ENCODE measurements around the gene RORB.

RORB gene

DNA sequence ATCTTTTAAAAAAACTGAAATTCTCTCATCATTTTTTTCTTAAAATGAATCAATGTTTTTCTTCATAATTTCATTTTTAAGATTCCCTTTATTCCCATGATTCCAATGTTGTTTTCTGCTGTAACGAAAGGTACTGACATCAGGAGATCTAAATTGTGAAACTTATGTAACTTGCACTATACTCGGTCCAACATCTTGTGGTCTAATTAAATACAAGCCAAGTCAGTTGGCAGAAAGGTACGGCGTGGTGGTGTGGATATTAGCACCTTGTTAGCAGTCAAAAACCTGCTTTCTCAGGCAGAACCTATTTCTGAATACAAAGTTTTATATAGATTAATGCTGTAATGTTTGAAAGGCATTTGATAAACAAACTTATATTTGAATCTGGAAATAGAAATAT, 20.1 kb downstream of the RORB start:
- no peak overlapping the region for H3K27ac ChIP-seq (replicated peaks)
- DNase-seq (ENCODE audit: low read depth in 1 of 2, low spot score in 1 of 2) = no peak
- no peak overlapping the region for H3K4me3 ChIP-seq (replicated peaks; ENCODE audit: insufficient read depth, low read length)
- no peaks in the 10 kb centered on the region for H3K27me3 ChIP-seq (ENCODE audit: insufficient read depth, poor library complexity, severe bottlenecking)
- TF ChIP-seq GABPA (IDR thresholded peaks at IDR 0.05; ENCODE audit: low read depth) (no peak), POLR2AphosphoS5 (IDR thresholded peaks at IDR 0.05; ENCODE audit: low read depth) (no peak)
- TF ChIP-seq, protein P1, sequence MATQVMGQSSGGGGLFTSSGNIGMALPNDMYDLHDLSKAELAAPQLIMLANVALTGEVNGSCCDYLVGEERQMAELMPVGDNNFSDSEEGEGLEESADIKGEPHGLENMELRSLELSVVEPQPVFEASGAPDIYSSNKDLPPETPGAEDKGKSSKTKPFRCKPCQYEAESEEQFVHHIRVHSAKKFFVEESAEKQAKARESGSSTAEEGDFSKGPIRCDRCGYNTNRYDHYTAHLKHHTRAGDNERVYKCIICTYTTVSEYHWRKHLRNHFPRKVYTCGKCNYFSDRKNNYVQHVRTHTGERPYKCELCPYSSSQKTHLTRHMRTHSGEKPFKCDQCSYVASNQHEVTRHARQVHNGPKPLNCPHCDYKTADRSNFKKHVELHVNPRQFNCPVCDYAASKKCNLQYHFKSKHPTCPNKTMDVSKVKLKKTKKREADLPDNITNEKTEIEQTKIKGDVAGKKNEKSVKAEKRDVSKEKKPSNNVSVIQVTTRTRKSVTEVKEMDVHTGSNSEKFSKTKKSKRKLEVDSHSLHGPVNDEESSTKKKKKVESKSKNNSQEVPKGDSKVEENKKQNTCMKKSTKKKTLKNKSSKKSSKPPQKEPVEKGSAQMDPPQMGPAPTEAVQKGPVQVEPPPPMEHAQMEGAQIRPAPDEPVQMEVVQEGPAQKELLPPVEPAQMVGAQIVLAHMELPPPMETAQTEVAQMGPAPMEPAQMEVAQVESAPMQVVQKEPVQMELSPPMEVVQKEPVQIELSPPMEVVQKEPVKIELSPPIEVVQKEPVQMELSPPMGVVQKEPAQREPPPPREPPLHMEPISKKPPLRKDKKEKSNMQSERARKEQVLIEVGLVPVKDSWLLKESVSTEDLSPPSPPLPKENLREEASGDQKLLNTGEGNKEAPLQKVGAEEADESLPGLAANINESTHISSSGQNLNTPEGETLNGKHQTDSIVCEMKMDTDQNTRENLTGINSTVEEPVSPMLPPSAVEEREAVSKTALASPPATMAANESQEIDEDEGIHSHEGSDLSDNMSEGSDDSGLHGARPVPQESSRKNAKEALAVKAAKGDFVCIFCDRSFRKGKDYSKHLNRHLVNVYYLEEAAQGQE (IDR thresholded peaks at IDR 0.05; ENCODE audit: insufficient replicate concordance, low read depth) = no peak
- TF ChIP-seq, protein P2, sequence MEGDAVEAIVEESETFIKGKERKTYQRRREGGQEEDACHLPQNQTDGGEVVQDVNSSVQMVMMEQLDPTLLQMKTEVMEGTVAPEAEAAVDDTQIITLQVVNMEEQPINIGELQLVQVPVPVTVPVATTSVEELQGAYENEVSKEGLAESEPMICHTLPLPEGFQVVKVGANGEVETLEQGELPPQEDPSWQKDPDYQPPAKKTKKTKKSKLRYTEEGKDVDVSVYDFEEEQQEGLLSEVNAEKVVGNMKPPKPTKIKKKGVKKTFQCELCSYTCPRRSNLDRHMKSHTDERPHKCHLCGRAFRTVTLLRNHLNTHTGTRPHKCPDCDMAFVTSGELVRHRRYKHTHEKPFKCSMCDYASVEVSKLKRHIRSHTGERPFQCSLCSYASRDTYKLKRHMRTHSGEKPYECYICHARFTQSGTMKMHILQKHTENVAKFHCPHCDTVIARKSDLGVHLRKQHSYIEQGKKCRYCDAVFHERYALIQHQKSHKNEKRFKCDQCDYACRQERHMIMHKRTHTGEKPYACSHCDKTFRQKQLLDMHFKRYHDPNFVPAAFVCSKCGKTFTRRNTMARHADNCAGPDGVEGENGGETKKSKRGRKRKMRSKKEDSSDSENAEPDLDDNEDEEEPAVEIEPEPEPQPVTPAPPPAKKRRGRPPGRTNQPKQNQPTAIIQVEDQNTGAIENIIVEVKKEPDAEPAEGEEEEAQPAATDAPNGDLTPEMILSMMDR (IDR thresholded peaks at IDR 0.05; ENCODE audit: insufficient read depth, low read length) = no peak

DNA sequence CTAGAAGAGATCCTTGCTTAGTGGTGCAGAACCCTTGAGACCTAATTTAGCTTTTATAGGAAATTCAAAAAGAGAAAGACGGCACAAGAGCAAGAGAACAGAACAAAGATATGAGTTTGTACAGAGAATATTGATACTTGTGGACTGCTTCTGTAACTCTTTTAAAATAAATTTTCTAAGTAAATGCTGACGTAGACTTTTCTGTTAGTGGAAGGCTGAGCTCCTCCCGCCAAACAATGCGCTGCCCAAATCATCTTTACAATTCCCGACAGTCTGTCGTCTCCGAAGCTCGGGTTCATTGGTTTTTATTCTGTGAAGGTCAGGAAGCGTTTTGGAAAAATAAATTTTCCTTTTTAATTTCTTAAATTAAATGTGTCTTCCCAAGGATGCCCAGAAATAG, 22.3 kb downstream of the RORB start:
- H3K27me3 ChIP-seq (ENCODE audit: insufficient read depth, poor library complexity, severe bottlenecking) = no peaks in the 10 kb centered on the region
- TF ChIP-seq GABPA (IDR thresholded peaks at IDR 0.05; ENCODE audit: low read depth) = no peak
- TF ChIP-seq, protein P1 (IDR thresholded peaks at IDR 0.05; ENCODE audit: insufficient replicate concordance, low read depth) = no peak
- TF ChIP-seq, protein P2 (IDR thresholded peaks at IDR 0.05; ENCODE audit: insufficient read depth, low read length) = no peak
- TF ChIP-seq POLR2AphosphoS5 (IDR thresholded peaks at IDR 0.05; ENCODE audit: low read depth) = no peak
- no peak for TF ChIP-seq SPI1 (IDR thresholded peaks at IDR 0.05; ENCODE audit: borderline replicate concordance, low read depth)
- DNase-seq (ENCODE audit: low read depth in 1 of 2, low spot score in 1 of 2) = no peak
- H3K27ac ChIP-seq (replicated peaks) = no peak overlapping the region
- H3K4me3 ChIP-seq (replicated peaks; ENCODE audit: insufficient read depth, low read length) = no peak overlapping the region

DNA sequence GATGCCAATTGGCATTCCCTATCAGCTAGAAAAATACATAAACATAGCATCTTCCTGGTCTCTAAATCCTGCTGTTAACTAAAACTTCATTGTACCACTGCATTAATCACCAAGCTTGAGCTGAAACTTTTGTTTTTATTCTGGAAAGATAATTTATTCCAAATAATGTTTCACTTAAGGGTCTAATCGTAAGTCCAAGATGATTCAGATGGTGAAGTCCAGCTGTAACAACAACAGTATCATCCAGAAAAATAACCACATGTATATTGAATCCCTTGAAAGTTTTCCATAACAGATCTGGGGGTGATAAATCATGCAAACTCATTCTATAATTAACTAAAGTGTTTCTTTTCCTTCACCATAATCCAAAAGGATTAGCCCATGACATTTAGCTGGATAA, 23.9 kb downstream of the RORB start:
- Histone ChIP-seq H3K27me3 (ENCODE audit: insufficient read depth, poor library complexity, severe bottlenecking) (no peaks in the 10 kb centered on the region), H3K27ac (replicated peaks) (no peak overlapping the region), H3K4me3 (replicated peaks; ENCODE audit: insufficient read depth, low read length) (no peak overlapping the region)
- TF ChIP-seq GABPA (IDR thresholded peaks at IDR 0.05; ENCODE audit: low read depth) = no peak
- TF ChIP-seq, protein P1 (IDR thresholded peaks at IDR 0.05; ENCODE audit: insufficient replicate concordance, low read depth) = no peak
- TF ChIP-seq, protein P2 (IDR thresholded peaks at IDR 0.05; ENCODE audit: insufficient read depth, low read length) = no peak
- no peak for TF ChIP-seq POLR2AphosphoS5 (IDR thresholded peaks at IDR 0.05; ENCODE audit: low read depth)
- TF ChIP-seq SPI1 (IDR thresholded peaks at IDR 0.05; ENCODE audit: borderline replicate concordance, low read depth) = no peak
- DNase-seq (ENCODE audit: low read depth in 1 of 2, low spot score in 1 of 2) = no peak
